HepG2 (cell line): Measurements from ENCODE around the gene ZNF19.

Experiments
- ARHGAP35 ChIP-seq: sonication (generic); formaldehyde crosslinking; IDR thresholded peaks from 2 replicates; pipeline ENCODE4 v1.9.0; 2022; ENCODE audit warnings: mild to moderate bottlenecking, inconsistent platforms, moderate library complexity, missing genetic modification reagents, borderline replicate concordance
- POLR2A ChIP-seq, 2 experiments: IDR thresholded peaks; 2 replicates each; pipeline ENCODE4 v1.6.1; 2011; ENCODE audit warnings: low read depth in 2 of 2, low read length in 2 of 2, mild to moderate bottlenecking in 1 of 2, moderate library complexity in 1 of 2; ENCODE audit not compliant: insufficient read depth in 1 of 2
- ZNF205 ChIP-seq: IDR thresholded peaks from 2 replicates; pipeline ENCODE4 v1.6.1; 2018; ENCODE audit warnings: missing biosample characterization, missing genetic modification reagents
- ZNF34 ChIP-seq: sonication (generic); formaldehyde crosslinking; IDR thresholded peaks from 2 replicates; pipeline ENCODE4 v1.4.0; 2020; ENCODE audit warnings: mild to moderate bottlenecking, missing genetic modification reagents, borderline replicate concordance
- TF ChIP-seq, protein P1 (sequence below): sonication (generic); formaldehyde crosslinking; IDR thresholded peaks from 2 replicates; pipeline ENCODE4 v1.5.0; 2020; ENCODE audit warnings: mild to moderate bottlenecking, missing genetic modification reagents, moderate library complexity
- TF ChIP-seq, protein P2 (sequence below): sonication (generic); formaldehyde crosslinking; IDR thresholded peaks from 2 replicates; pipeline ENCODE4 v1.8.0; 2022; ENCODE audit warnings: missing genetic modification reagents, mild to moderate bottlenecking, borderline replicate concordance

DNA sequence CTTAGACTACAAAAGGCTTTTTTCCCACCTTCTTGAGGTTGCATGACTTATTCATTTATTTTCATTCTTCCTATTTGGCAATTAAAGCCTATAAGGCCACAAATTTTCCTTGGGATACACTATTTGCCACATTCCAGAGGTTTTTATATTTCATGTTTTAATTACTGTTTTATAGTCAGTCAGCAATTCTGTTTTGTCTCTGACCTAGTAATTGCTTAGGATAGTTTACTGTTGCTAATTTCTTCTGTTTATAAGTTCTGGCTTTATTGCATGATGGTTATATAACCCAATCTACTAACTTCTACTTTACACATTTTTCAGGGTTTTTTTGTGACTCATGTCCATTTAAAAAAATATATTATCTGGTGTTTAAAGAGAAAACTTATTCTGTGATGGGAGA is 29.6 kb downstream of the ZNF19 start:
- TF ChIP-seq, protein P1, sequence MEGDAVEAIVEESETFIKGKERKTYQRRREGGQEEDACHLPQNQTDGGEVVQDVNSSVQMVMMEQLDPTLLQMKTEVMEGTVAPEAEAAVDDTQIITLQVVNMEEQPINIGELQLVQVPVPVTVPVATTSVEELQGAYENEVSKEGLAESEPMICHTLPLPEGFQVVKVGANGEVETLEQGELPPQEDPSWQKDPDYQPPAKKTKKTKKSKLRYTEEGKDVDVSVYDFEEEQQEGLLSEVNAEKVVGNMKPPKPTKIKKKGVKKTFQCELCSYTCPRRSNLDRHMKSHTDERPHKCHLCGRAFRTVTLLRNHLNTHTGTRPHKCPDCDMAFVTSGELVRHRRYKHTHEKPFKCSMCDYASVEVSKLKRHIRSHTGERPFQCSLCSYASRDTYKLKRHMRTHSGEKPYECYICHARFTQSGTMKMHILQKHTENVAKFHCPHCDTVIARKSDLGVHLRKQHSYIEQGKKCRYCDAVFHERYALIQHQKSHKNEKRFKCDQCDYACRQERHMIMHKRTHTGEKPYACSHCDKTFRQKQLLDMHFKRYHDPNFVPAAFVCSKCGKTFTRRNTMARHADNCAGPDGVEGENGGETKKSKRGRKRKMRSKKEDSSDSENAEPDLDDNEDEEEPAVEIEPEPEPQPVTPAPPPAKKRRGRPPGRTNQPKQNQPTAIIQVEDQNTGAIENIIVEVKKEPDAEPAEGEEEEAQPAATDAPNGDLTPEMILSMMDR (CRISPR knock-in tag) = no peak
- TF ChIP-seq, protein P2, sequence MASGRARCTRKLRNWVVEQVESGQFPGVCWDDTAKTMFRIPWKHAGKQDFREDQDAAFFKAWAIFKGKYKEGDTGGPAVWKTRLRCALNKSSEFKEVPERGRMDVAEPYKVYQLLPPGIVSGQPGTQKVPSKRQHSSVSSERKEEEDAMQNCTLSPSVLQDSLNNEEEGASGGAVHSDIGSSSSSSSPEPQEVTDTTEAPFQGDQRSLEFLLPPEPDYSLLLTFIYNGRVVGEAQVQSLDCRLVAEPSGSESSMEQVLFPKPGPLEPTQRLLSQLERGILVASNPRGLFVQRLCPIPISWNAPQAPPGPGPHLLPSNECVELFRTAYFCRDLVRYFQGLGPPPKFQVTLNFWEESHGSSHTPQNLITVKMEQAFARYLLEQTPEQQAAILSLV (CRISPR knock-in tag) = no peak
- no peak for TF ChIP-seq ZNF34
- TF ChIP-seq POLR2A (IDR thresholded peaks at IDR 0.05; ENCODE audit: insufficient read depth in 1 of 2, low read depth in 2 of 2, low read length in 2 of 2) = no peak
- TF ChIP-seq ARHGAP35 (CRISPR knock-in tag) = no peak
- TF ChIP-seq ZNF205 (CRISPR knock-in tag) = no peak
